Measurements from ENCODE around the gene GLYATL3.
A peak's percentile ranks its signal among the peaks of the same experiment; 100 is the strongest.

The GLYATL3 gene

DNA sequence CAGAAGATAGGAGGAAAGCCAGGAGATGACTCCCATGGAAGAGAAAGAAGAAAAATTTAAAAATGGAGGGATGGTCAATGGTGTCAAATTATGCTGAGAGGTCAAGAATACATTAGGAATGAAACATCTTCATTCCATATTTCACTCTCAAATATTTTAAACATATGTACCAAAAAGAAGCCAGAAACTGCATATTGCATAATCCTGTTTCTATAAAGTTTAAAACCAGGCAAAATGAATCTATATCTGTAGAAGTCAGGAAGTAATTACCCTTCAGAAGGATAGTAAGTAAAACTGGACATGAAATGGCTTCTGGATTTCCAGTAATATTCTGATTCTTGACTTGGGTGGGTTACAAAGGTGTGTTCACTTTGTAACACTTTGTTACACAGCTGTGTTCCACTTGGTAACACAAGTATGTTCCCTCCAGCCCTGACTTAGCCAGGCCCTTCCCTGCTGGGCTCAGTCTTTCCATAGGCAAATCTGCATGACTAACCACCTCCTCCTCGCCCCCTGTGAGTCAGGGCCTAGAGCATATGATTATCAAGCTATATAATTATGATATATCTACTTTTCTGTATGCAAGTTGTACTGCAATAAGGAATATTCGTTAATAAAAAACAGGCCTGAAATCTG lies 30.5 kb downstream of the GLYATL3 start:
- no peak overlapping the region for H3K9ac ChIP-seq (ENCODE audit: low read length)

DNA sequence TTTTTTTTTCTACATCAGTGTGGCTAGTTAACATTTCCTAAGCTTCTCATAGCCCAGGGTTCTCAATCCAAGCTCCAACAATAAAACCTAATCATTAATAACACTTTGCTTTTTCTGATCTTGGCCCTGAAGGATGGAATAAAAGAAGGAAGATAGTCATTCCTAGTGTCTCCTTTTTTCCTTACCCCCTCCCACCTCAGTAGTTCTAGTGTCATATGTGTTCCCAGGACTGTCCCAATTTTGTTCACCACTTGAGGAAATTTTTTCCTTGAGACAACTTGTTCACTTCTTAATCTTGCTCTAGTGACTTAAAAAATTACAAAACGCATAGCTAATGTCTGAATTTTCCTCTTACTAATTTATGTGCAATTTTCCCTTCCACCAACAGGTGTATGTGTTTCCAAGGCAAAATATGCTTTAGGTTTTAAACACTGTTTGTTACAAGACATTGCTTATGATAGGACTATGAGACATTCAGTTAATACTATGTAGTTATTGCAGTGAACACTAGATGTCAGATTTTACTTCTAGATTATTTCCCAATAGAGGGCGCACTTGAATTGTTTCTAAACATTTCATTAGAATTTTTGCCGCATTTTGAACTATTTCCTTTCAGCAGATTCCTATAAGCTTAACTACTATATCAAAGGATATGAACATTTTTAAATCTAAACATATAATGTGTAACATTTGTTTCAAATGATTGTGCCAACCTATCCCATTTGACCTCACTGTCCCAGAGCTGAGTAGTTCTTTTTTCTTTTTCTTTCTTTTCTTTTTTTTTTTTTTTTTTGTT lies 32.2 kb downstream of the GLYATL3 start:
- Histone ChIP-seq H3K27ac (ENCODE audit: low read depth, low read length) (no peak overlapping the region), H3K27me3 (ENCODE audit: control insufficient read depth, insufficient read depth, low read length) (no peaks in the 10 kb centered on the region), H3K9me3 (ENCODE audit: control insufficient read depth, insufficient read depth, low read depth, low read length) (no peaks in the 10 kb centered on the region), H3K4me3 (ENCODE audit: low read depth, low read length) (0 out of 2 replicates have a peak overlapping the region, but pooled peaks have one; percentile 24), H3K36me3 (ENCODE audit: control insufficient read depth, insufficient read depth, low read length) (no peaks in the 10 kb centered on the region), H3K9ac (ENCODE audit: low read length) (no peak overlapping the region), H3K4me1 (ENCODE audit: control insufficient read depth, insufficient read depth, low read length) (peaks cover 9% of the 10 kb centered on the region)

More for the DNA sequence above, 30.5 kb downstream of the GLYATL3 start:
- peaks cover 13% of the 10 kb centered on the region for H3K4me1 ChIP-seq (ENCODE audit: control insufficient read depth, insufficient read depth, low read length)
- no peaks in the 10 kb centered on the region for H3K27me3 ChIP-seq (ENCODE audit: control insufficient read depth, insufficient read depth, low read length)
- no peaks in the 10 kb centered on the region for H3K9me3 ChIP-seq (ENCODE audit: control insufficient read depth, insufficient read depth, low read depth, low read length)
- H3K36me3 ChIP-seq (ENCODE audit: control insufficient read depth, insufficient read depth, low read length): no peaks in the 10 kb centered on the region
- H3K4me3 ChIP-seq (ENCODE audit: low read depth, low read length): no peak overlapping the region
- H3K27ac ChIP-seq (ENCODE audit: low read depth, low read length): no peak overlapping the region

GRCh38 chr6:49535795-49536194 lies 36.1 kb downstream of the GLYATL3 start:
- H3K9me3 ChIP-seq (ENCODE audit: control insufficient read depth, insufficient read depth, low read depth, low read length): no peaks in the 10 kb centered on the region
- no peak overlapping the region for H3K9ac ChIP-seq (ENCODE audit: low read length)
- no peak overlapping the region for H3K4me3 ChIP-seq (ENCODE audit: low read depth, low read length)
- no peaks in the 10 kb centered on the region for H3K27me3 ChIP-seq (ENCODE audit: control insufficient read depth, insufficient read depth, low read length)
- H3K4me1 ChIP-seq (ENCODE audit: control insufficient read depth, insufficient read depth, low read length): no peaks in the 10 kb centered on the region
- no peak overlapping the region for H3K27ac ChIP-seq (ENCODE audit: low read depth, low read length)
- no peaks in the 10 kb centered on the region for H3K36me3 ChIP-seq (ENCODE audit: control insufficient read depth, insufficient read depth, low read length)

DNA sequence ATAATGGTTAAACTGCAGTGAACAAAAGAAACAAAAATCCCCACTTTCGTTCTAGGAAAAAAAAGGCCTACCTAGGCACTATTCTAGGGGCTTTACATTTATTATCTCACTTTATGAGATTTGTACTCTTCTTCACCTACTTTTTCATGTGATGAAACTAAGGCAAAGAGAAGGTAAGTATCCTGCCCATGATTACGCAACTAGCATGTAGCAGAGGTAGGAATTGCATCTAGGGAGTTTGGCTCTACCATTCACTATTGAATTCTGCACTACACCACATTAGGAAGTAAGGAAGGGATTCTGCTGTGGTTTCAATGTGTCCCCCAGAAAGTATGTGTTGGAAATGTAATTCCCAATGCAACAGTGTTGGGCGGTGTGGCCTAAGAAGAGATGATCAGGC lies 39.4 kb downstream of the GLYATL3 start:
- no peak overlapping the region for H3K27ac ChIP-seq (ENCODE audit: low read depth, low read length)
- no peaks in the 10 kb centered on the region for H3K27me3 ChIP-seq (ENCODE audit: control insufficient read depth, insufficient read depth, low read length)
- H3K36me3 ChIP-seq (ENCODE audit: control insufficient read depth, insufficient read depth, low read length): no peaks in the 10 kb centered on the region
- no peak overlapping the region for H3K4me3 ChIP-seq (ENCODE audit: low read depth, low read length)
- no peak overlapping the region for H3K9ac ChIP-seq (ENCODE audit: low read length)
- peaks cover 6% of the 10 kb centered on the region for H3K4me1 ChIP-seq (ENCODE audit: control insufficient read depth, insufficient read depth, low read length)
- H3K9me3 ChIP-seq (ENCODE audit: control insufficient read depth, insufficient read depth, low read depth, low read length): no peaks in the 10 kb centered on the region

- H3K36me3 ChIP-seq (ENCODE audit: control insufficient read depth, insufficient read depth, low read length): no peaks in the 10 kb centered on the region
- H3K4me3 ChIP-seq (ENCODE audit: low read depth, low read length): no peak overlapping the region
- peaks cover 6% of the 10 kb centered on the region for H3K4me1 ChIP-seq (ENCODE audit: control insufficient read depth, insufficient read depth, low read length)
- H3K9ac ChIP-seq (ENCODE audit: low read length): no peak overlapping the region
- no peaks in the 10 kb centered on the region for H3K9me3 ChIP-seq (ENCODE audit: control insufficient read depth, insufficient read depth, low read depth, low read length)
- no peak overlapping the region for H3K27ac ChIP-seq (ENCODE audit: low read depth, low read length)
- H3K27me3 ChIP-seq (ENCODE audit: control insufficient read depth, insufficient read depth, low read length): no peaks in the 10 kb centered on the region
Observed at GRCh38 chr6:49540614-49541013, 40.9 kb downstream of the GLYATL3 start.

GRCh38 chr6:49541210-49541724 lies 41.5 kb downstream of the GLYATL3 start:
- H3K36me3 ChIP-seq (ENCODE audit: control insufficient read depth, insufficient read depth, low read length): no peaks in the 10 kb centered on the region
- H3K4me1 ChIP-seq (ENCODE audit: control insufficient read depth, insufficient read depth, low read length): peaks cover 6% of the 10 kb centered on the region
- no peak overlapping the region for H3K9ac ChIP-seq (ENCODE audit: low read length)
- no peak overlapping the region for H3K4me3 ChIP-seq (ENCODE audit: low read depth, low read length)
- H3K27me3 ChIP-seq (ENCODE audit: control insufficient read depth, insufficient read depth, low read length): peaks cover under 1% of the 10 kb centered on the region; the same call in 1 of the 2 replicates
- H3K27ac ChIP-seq (ENCODE audit: low read depth, low read length): no peak overlapping the region
- no peaks in the 10 kb centered on the region for H3K9me3 ChIP-seq (ENCODE audit: control insufficient read depth, insufficient read depth, low read depth, low read length)

- Histone ChIP-seq H3K27ac (ENCODE audit: low read depth, low read length) (no peak overlapping the region), H3K9me3 (ENCODE audit: control insufficient read depth, insufficient read depth, low read depth, low read length) (no peaks in the 10 kb centered on the region), H3K9ac (ENCODE audit: low read length) (no peak overlapping the region), H3K4me1 (ENCODE audit: control insufficient read depth, insufficient read depth, low read length) (peaks cover 6% of the 10 kb centered on the region), H3K27me3 (ENCODE audit: control insufficient read depth, insufficient read depth, low read length) (peaks cover 5% of the 10 kb centered on the region; the same call in 1 of the 2 replicates), H3K36me3 (ENCODE audit: control insufficient read depth, insufficient read depth, low read length) (no peaks in the 10 kb centered on the region), H3K4me3 (ENCODE audit: low read depth, low read length) (no peak overlapping the region)
Observed at GRCh38 chr6:49541936-49542335, 42.2 kb downstream of the GLYATL3 start.

GRCh38 chr6:49543087-49543858 lies 43.5 kb downstream of the GLYATL3 start:
- Histone ChIP-seq H3K27ac (ENCODE audit: low read depth, low read length) (no peak overlapping the region), H3K9me3 (ENCODE audit: control insufficient read depth, insufficient read depth, low read depth, low read length) (no peaks in the 10 kb centered on the region), H3K4me1 (ENCODE audit: control insufficient read depth, insufficient read depth, low read length) (peaks cover 6% of the 10 kb centered on the region), H3K9ac (ENCODE audit: low read length) (no peak overlapping the region), H3K27me3 (ENCODE audit: control insufficient read depth, insufficient read depth, low read length) (peaks cover 14% of the 10 kb centered on the region; the same call in 1 of the 2 replicates), H3K36me3 (ENCODE audit: control insufficient read depth, insufficient read depth, low read length) (no peaks in the 10 kb centered on the region), H3K4me3 (ENCODE audit: low read depth, low read length) (no peak overlapping the region)

- Histone ChIP-seq H3K4me3 (ENCODE audit: low read depth, low read length) (no peak overlapping the region), H3K9ac (ENCODE audit: low read length) (no peak overlapping the region), H3K4me1 (ENCODE audit: control insufficient read depth, insufficient read depth, low read length) (peaks cover 10% of the 10 kb centered on the region), H3K9me3 (ENCODE audit: control insufficient read depth, insufficient read depth, low read depth, low read length) (no peaks in the 10 kb centered on the region), H3K27me3 (ENCODE audit: control insufficient read depth, insufficient read depth, low read length) (peaks cover 41% of the 10 kb centered on the region), H3K36me3 (ENCODE audit: control insufficient read depth, insufficient read depth, low read length) (no peaks in the 10 kb centered on the region), H3K27ac (ENCODE audit: low read depth, low read length) (no peak overlapping the region)
Observed at GRCh38 chr6:49546331-49546730, 46.6 kb downstream of the GLYATL3 start.

- Histone ChIP-seq H3K4me3 (ENCODE audit: low read depth, low read length) (no peak overlapping the region), H3K27ac (ENCODE audit: low read depth, low read length) (no peak overlapping the region), H3K9me3 (ENCODE audit: control insufficient read depth, insufficient read depth, low read depth, low read length) (no peaks in the 10 kb centered on the region), H3K36me3 (ENCODE audit: control insufficient read depth, insufficient read depth, low read length) (no peaks in the 10 kb centered on the region), H3K9ac (ENCODE audit: low read length) (no peak overlapping the region), H3K4me1 (ENCODE audit: control insufficient read depth, insufficient read depth, low read length) (peaks cover 24% of the 10 kb centered on the region), H3K27me3 (ENCODE audit: control insufficient read depth, insufficient read depth, low read length) (peaks cover 66% of the 10 kb centered on the region)
Observed at GRCh38 chr6:49548613-49549304, 49.0 kb downstream of the GLYATL3 start.

Measured in HUES6 (cell line).